ENCODE measurements around the gene ZNF224.

The ZNF224 gene

GRCh38 chr19:44141191-44142058 lies 47.3 kb downstream of the ZNF224 start, which contains the start of gene ZNF234:
Gene ZNF234 (plus strand): TSS chr19:44141554. CDS start chr19:44144633, 3,079 bp downstream.
- DNase-seq: peak; percentile 94

- DNase-seq: peak; percentile 56
Measured at GRCh38 chr19:44142059-44142433, 47.9 kb downstream of the ZNF224 start.

DNA sequence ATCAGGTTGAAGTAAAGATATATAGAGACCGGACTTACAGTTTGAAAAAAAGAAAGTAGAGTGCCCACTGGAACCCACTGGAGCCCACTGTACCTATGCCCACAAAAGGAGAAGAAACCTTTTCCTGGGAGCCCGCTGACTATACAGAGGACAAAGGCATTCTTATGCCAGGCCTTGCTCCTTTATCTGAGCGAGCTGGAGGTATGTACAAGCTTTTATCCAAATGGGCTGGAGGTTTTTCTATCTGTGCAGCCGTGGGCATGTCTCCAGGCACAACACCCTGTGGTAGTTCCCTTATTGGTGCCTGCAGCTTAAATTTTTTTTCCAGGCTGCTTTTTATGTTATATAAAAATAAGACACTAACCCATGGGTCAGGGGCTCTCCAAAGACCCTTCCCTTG lies 55.6 kb downstream of the ZNF224 start:
- DNase-seq: peak; percentile 9

- no peak for DNase-seq
Measured at GRCh38 chr19:44151491-44151890, 57.3 kb downstream of the ZNF224 start.

- DNase-seq: no peak
Measured at GRCh38 chr19:44156475-44156874, 62.3 kb downstream of the ZNF224 start.

Measured in hematopoietic multipotent progenitor cell treated with erythropoietin and hydrocortisone succinate and interleukin-3 and kit ligand, for 4 days (in vitro differentiated cells).